MCF 10A (cell line): Measurements from ENCODE around the gene MRPL51. TPM values are rescaled to one million over a fixed set of nuclear protein-coding genes. Genes with fewer than 3 reads are reported as not detected.

Experiments used
- BruUV-seq: library from RNA; stranded (reverse); fragments of 400-500 nt; replicated peaks from 2 replicates; lab custom pipeline; 2021; lab: Mats Ljungman, UMichigan
- CTCF ChIA-PET: fragments of 300-600 bp; sonication (Branson Sonifier 250); formaldehyde crosslinking; extraction: SDS; loops from one replicate; lab custom pipeline; 2021; ENCODE audit warnings: antibody characterized with exemption, inconsistent platforms; lab: Yijun Ruan, JAX
- POLR2A ChIA-PET: fragments of 300-600, 350-650 bp; sonication (Branson Sonifier 250); formaldehyde crosslinking; extraction: SDS; loops from one replicate; lab custom pipeline; 2020; ENCODE audit warnings: antibody characterized with exemption, inconsistent platforms; lab: Yijun Ruan, JAX
- DNase-seq: peaks from one replicate; pipeline ENCODE4 v3.0.0-alpha.2; 2018; ENCODE audit not compliant: unreplicated experiment
- H3K27ac Mint-ChIP-seq: one replicate; pipeline ENCODE4 v1.8.0; 2022; ENCODE audit warnings: mild to moderate bottlenecking, low read depth, mixed read lengths; ENCODE audit not compliant: unreplicated experiment
- H3K27me3 Mint-ChIP-seq: one replicate; pipeline ENCODE4 v1.8.0; 2022; ENCODE audit warnings: mixed read lengths; ENCODE audit not compliant: insufficient read depth, unreplicated experiment
- H3K36me3 Mint-ChIP-seq: one replicate; pipeline ENCODE4 v1.8.0; 2022; ENCODE audit warnings: mild to moderate bottlenecking, moderate library complexity, mixed read lengths; ENCODE audit not compliant: insufficient read depth, unreplicated experiment
- H3K4me1 Mint-ChIP-seq: one replicate; pipeline ENCODE4 v1.8.0; 2022; ENCODE audit warnings: mixed read lengths; ENCODE audit not compliant: insufficient read depth, unreplicated experiment
- H3K4me3 Mint-ChIP-seq: one replicate; pipeline ENCODE4 v1.8.0; 2022; ENCODE audit warnings: mild to moderate bottlenecking, moderate library complexity, mixed read lengths; ENCODE audit not compliant: unreplicated experiment
- H3K9me3 Mint-ChIP-seq: one replicate; pipeline ENCODE4 v1.8.0; 2022; ENCODE audit warnings: mixed read lengths; ENCODE audit not compliant: unreplicated experiment
- intact Hi-C: fragments of 100-400 bp; cut with micrococcal nuclease; formaldehyde crosslinking; loops from 2 replicates; pipeline ENCODE4 v1.14.1; 2022
- total RNA-seq: library from RNA; stranded (reverse); gene quantifications from 2 replicates; pipeline ENCODE4 v1.2.3, GENCODE V29; 2022
- TF ChIP-seq, protein P1 (sequence below): fragments of 200-600 bp; IDR thresholded peaks from one replicate; pipeline ENCODE4 v1.8.0; 2022; ENCODE audit warnings: antibody characterized with exemption, mild to moderate bottlenecking; ENCODE audit not compliant: unreplicated experiment

The MRPL51 gene
- total RNA-seq, 1 experiment from 2014 or later, result 230 TPM

DNA sequence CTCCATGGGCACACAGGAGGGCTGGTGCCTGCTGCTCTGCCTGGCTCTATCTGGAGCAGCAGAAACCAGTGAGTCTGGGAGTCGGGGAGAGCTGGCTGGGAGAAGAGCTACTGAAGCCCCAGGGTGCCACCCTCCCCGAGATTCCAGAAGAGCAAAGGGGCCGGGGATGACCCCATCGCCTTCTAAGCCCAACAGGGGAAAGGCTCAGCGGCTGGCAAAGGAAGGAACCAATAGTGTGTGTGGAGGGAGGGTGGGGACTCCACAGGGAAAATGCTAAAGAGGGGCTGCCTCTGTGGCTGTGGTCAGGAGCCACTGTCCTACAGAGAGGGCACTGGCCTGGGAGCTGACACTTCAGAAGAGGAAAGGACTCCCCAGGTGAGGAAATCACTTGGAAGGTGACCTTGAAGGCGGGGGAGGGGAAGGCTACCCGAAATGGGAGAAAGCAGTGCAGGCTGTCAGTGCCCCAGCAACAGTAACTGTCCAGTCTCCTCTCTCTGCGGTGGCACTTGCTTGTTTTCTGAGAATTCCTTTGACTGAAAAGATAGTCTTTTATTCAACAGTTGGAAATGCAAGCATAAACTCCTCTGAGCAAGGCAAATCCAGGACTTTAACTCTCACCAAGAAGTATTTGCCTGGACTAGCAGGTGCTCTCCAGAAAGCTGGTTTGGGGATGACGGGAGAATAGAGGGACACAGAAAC lies 40.7 kb downstream of the MRPL51 start:
- Mint-ChIP-seq H3K4me1 (peaks cover 37% of the 10 kb centered on the region), H3K4me3 (peak overlapping the region; percentile 94), H3K9me3 (no peaks in the 10 kb centered on the region), H3K36me3 (peaks cover 37% of the 10 kb centered on the region), H3K27me3 (no peaks in the 10 kb centered on the region), H3K27ac (peak overlapping the region; percentile 98)
- ChIA-PET CTCF (interaction anchor here (0.6 to 2.4 kb wide), 10 partner anchors 9 to 687 kb away, joined by 3 to 33 read pairs (median 4); partner anchors contain the start of gene VAMP1), POLR2A (interaction anchor here (0.6 to 4.5 kb wide), 24 partner anchors 10 to 362 kb away, joined by 3 to 50 read pairs (median 9); partner anchors contain the start of genes GAPDH, LTBR, MRPL51 and SCNN1A)
- no TSS peak for BruUV-seq
- intact Hi-C loops, result no loop called here
- TF ChIP-seq, protein P1, sequence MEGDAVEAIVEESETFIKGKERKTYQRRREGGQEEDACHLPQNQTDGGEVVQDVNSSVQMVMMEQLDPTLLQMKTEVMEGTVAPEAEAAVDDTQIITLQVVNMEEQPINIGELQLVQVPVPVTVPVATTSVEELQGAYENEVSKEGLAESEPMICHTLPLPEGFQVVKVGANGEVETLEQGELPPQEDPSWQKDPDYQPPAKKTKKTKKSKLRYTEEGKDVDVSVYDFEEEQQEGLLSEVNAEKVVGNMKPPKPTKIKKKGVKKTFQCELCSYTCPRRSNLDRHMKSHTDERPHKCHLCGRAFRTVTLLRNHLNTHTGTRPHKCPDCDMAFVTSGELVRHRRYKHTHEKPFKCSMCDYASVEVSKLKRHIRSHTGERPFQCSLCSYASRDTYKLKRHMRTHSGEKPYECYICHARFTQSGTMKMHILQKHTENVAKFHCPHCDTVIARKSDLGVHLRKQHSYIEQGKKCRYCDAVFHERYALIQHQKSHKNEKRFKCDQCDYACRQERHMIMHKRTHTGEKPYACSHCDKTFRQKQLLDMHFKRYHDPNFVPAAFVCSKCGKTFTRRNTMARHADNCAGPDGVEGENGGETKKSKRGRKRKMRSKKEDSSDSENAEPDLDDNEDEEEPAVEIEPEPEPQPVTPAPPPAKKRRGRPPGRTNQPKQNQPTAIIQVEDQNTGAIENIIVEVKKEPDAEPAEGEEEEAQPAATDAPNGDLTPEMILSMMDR, result no peak
- no peak for DNase-seq

DNA sequence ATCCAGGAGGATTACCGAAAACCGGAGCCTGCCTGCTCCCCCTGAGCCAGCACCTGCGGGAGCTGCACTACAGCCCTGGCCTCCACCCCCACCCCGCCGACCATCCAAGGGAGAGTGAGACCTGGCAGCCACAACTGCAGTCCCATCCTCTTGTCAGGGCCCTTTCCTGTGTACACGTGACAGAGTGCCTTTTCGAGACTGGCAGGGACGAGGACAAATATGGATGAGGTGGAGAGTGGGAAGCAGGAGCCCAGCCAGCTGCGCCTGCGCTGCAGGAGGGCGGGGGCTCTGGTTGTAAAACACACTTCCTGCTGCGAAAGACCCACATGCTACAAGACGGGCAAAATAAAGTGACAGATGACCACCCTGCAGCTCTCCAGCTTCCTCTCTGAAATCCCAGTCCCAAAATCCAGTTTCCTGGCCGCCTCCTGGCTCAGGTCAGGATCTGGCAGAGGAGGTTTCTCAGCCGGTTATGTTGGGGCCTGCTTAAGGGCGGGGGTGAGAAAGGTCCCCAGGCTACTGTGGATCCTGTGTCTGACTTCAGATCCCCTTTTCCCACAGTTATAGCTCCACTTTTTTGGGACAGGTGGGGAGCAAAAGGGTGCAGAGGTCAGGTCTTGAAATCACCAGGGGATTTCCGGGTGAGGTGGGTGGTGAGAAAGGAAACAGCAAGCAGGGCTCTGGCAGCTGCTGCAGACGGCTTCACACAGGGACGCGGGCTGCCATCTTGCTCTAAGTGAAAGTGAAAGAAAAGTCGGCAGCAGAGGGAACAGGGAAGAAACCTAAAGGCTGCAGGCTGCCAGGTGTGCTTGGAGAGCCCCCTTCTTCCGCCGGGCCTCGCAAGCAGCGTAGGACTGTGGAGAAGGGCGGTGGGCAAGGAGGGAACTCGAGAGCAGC lies 41.5 kb downstream of the MRPL51 start, which contains the start of gene TAPBPL:
Gene TAPBPL (plus strand): TSS at position 695 of the 897 bp plus-strand sequence. CDS start 207 bp downstream, outside the sequence.
- peak within 1 kb of the TSS; percentile 98 for H3K27ac Mint-ChIP-seq
- H3K27me3 Mint-ChIP-seq, result no peaks in the 10 kb centered on the region
- peaks cover 37% of the 10 kb centered on the region for H3K4me1 Mint-ChIP-seq
- intact Hi-C loops, result loop anchor here (1.0 kb wide), 1 partner anchor 21 kb away; no protein-coding TSS in a partner anchor
- H3K9me3 Mint-ChIP-seq, result no peaks in the 10 kb centered on the region
- peak; percentile 72 for DNase-seq
- CTCF ChIA-PET, result interaction anchor here (0.6 to 2.4 kb wide), 10 partner anchors 8 to 688 kb away, joined by 3 to 33 read pairs (median 4); no protein-coding TSS in a partner anchor
- POLR2A ChIA-PET, result interaction anchor here (0.7 to 4.5 kb wide), 27 partner anchors 10 to 247 kb away, joined by 3 to 50 read pairs (median 8); partner anchors contain the start of genes GAPDH, LTBR, MRPL51 and SCNN1A
- TF ChIP-seq, protein P1, result no peak
- TSS peak; percentile 53 for BruUV-seq
- H3K4me3 Mint-ChIP-seq, result peak within 1 kb of the TSS; percentile 94
- H3K36me3 Mint-ChIP-seq, result peaks cover 31% of the 10 kb centered on the region

DNA sequence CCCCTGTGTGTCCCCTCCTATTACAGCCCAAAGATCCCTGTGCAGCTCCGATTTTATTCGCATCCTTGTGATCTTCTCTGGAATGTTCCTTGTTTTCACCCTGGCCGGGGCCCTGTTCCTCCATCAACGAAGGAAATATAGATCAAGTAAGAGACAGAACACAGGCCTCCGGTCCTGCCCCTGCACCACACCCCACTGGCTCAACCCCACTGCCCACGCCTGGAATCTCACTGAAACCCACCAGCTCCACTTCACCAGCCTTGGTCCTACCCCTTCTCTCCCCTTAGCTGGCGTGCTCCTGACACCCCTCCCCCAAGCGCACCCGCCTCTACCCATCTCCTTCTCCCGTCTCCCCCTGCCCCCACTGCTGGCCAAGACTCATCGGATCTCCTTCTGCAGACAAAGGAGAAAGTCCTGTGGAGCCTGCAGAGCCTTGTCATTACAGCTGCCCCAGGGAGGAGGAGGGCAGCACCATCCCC lies 42.2 kb downstream of the MRPL51 start:
- H3K36me3 Mint-ChIP-seq, result peaks cover 29% of the 10 kb centered on the region
- POLR2A ChIA-PET, result interaction anchor here (0.7 to 4.5 kb wide), 23 partner anchors 10 to 247 kb away, joined by 3 to 50 read pairs (median 8); partner anchors contain the start of genes GAPDH, LTBR, MRPL51 and TNFRSF1A
- peak overlapping the region; percentile 98 for H3K27ac Mint-ChIP-seq
- DNase-seq, result no peak
- no peaks in the 10 kb centered on the region for H3K9me3 Mint-ChIP-seq
- CTCF ChIA-PET, result interaction anchor here (0.6 to 2.4 kb wide), 6 partner anchors 9 to 87 kb away, joined by 3 to 33 read pairs (median 3); no protein-coding TSS in a partner anchor
- TF ChIP-seq, protein P1, result no peak
- peaks cover 37% of the 10 kb centered on the region for H3K4me1 Mint-ChIP-seq
- H3K4me3 Mint-ChIP-seq, result peak overlapping the region; percentile 94
- intact Hi-C loops, result loop anchor here (1.0 kb wide), 1 partner anchor 21 kb away; no protein-coding TSS in a partner anchor
- no peaks in the 10 kb centered on the region for H3K27me3 Mint-ChIP-seq
- no TSS peak for BruUV-seq
